H9 (cell line): ENCODE data around the gene RPP25. TPM values are rescaled to one million over a fixed set of nuclear protein-coding genes. Genes with fewer than 3 reads are reported as not detected.
A peak's percentile ranks its signal among the peaks of the same experiment; 100 is the strongest.

Source experiments
- DNase-seq: peaks from one replicate; pipeline ENCODE4 v3.0.0-alpha.2; 2017
- H2AFZ ChIP-seq: one replicate; pipeline ENCODE4 v1.6.1; 2013; ENCODE audit warnings: mild to moderate bottlenecking, low read length, control low read depth, moderate library complexity
- H2AK5ac ChIP-seq: 2 replicates; pipeline ENCODE4 v1.6.1; 2013; ENCODE audit warnings: low read length, control low read depth, mixed read lengths; ENCODE audit not compliant: insufficient read length
- H2BK120ac ChIP-seq: one replicate; pipeline ENCODE4 v1.6.1; 2013; ENCODE audit warnings: low read depth, mild to moderate bottlenecking, low read length, control low read depth, inconsistent platforms; ENCODE audit not compliant: poor library complexity, severe bottlenecking
- H2BK12ac ChIP-seq: 2 replicates; pipeline ENCODE4 v1.6.1; 2013; ENCODE audit warnings: low read length, control low read depth, mixed read lengths, low read depth; ENCODE audit not compliant: insufficient read length
- H2BK15ac ChIP-seq: 2 replicates; pipeline ENCODE4 v1.6.1; 2013; ENCODE audit warnings: low read depth, low read length, control low read depth
- H2BK20ac ChIP-seq: one replicate; pipeline ENCODE4 v1.6.1; 2013; ENCODE audit warnings: low read depth, mild to moderate bottlenecking, low read length, control low read depth, inconsistent platforms; ENCODE audit not compliant: poor library complexity, severe bottlenecking
- H2BK5ac ChIP-seq: 2 replicates; pipeline ENCODE4 v1.6.1; 2013; ENCODE audit warnings: low read length, control low read depth, mixed read lengths; ENCODE audit not compliant: insufficient read length
- H3K14ac ChIP-seq: 2 replicates; pipeline ENCODE4 v1.6.1; 2013; ENCODE audit warnings: low read length, control low read depth; ENCODE audit not compliant: insufficient read depth
- H3K18ac ChIP-seq: 2 replicates; pipeline ENCODE4 v1.6.1; 2013; ENCODE audit warnings: low read depth, mild to moderate bottlenecking, mixed read lengths, low read length, control low read depth; ENCODE audit not compliant: insufficient read length
- H3K23ac ChIP-seq: 2 replicates; pipeline ENCODE4 v1.6.1; 2013; ENCODE audit warnings: low read length, control low read depth, mixed read lengths, low read depth; ENCODE audit not compliant: insufficient read length
- H3K23me2 ChIP-seq: 2 replicates; pipeline ENCODE4 v1.6.1; 2013; ENCODE audit warnings: low read depth, mild to moderate bottlenecking, mixed read lengths, low read length, control low read depth; ENCODE audit not compliant: insufficient read length, poor library complexity, severe bottlenecking
- H3K27ac ChIP-seq: 2 replicates; pipeline ENCODE4 v1.5.1; 2013; ENCODE audit warnings: low read length, control low read depth, mixed read lengths, low read depth; ENCODE audit not compliant: insufficient read length
- H3K27me3 ChIP-seq: 2 replicates; pipeline ENCODE4 v1.6.1; 2013; ENCODE audit warnings: low read length, control low read depth, inconsistent platforms; ENCODE audit not compliant: insufficient read depth
- H3K4ac ChIP-seq: 2 replicates; pipeline ENCODE4 v1.6.1; 2013; ENCODE audit warnings: low read depth, mild to moderate bottlenecking, control low read depth, inconsistent platforms, low read length, moderate library complexity
- H3K4me1 ChIP-seq: 2 replicates; pipeline ENCODE4 v1.6.1; 2013; ENCODE audit warnings: low read length, control low read depth, inconsistent platforms; ENCODE audit not compliant: insufficient read depth
- H3K4me2 ChIP-seq: 2 replicates; pipeline ENCODE4 v1.6.1; 2013; ENCODE audit warnings: low read length, control low read depth, mixed read lengths; ENCODE audit not compliant: insufficient read length, insufficient read depth
- H3K56ac ChIP-seq: 2 replicates; pipeline ENCODE4 v1.6.1; 2013; ENCODE audit warnings: low read depth, mild to moderate bottlenecking, mixed read lengths, low read length, control low read depth; ENCODE audit not compliant: insufficient read length
- H3K79me1 ChIP-seq: 2 replicates; pipeline ENCODE4 v1.6.1; 2013; ENCODE audit warnings: low read depth, mild to moderate bottlenecking, moderate library complexity, low read length, control low read depth, inconsistent platforms; ENCODE audit not compliant: insufficient read depth, poor library complexity, severe bottlenecking
- H3K79me2 ChIP-seq: 2 replicates; pipeline ENCODE4 v1.6.1; 2013; ENCODE audit warnings: low read length, control low read depth, inconsistent platforms; ENCODE audit not compliant: insufficient read depth
- H3K9ac ChIP-seq: 2 replicates; pipeline ENCODE4 v1.6.1; 2013; ENCODE audit warnings: low read length, control low read depth, mixed read lengths; ENCODE audit not compliant: insufficient read length; ENCODE audit errors: extremely low read depth
- H3K9me3 ChIP-seq: one replicate; pipeline ENCODE4 v1.6.1; 2013; ENCODE audit warnings: low read depth, low read length, inconsistent platforms; ENCODE audit not compliant: control insufficient read depth
- H3T11ph ChIP-seq: one replicate; pipeline ENCODE4 v1.6.1; 2013; ENCODE audit warnings: mild to moderate bottlenecking, low read length, control low read depth, inconsistent platforms
- H4K20me1 ChIP-seq: one replicate; pipeline ENCODE4 v1.6.1; 2013; ENCODE audit not compliant: control insufficient read depth, insufficient read length, insufficient read depth
- H4K5ac ChIP-seq: 2 replicates; pipeline ENCODE4 v1.6.1; 2013; ENCODE audit warnings: low read depth, mild to moderate bottlenecking, mixed read lengths, low read length, control low read depth; ENCODE audit not compliant: insufficient read length
- H4K8ac ChIP-seq: replicated peaks from 2 replicates; pipeline ENCODE4 v1.6.1; 2013; ENCODE audit warnings: low read length, control low read depth, mixed read lengths, low read depth; ENCODE audit not compliant: insufficient read length
- H4K91ac ChIP-seq: 2 replicates; pipeline ENCODE4 v1.6.1; 2013; ENCODE audit warnings: low read depth, mild to moderate bottlenecking, moderate library complexity, mixed read lengths, low read length, control low read depth; ENCODE audit not compliant: insufficient read length
- H3K27ac Mint-ChIP-seq, 3 experiments: 2 replicates in 2 of 3; 3 replicates in 1 of 3; pipeline ENCODE4 v1.8.0; 2020 to 2021; ENCODE audit warnings: mixed read lengths in 3 of 3, mild to moderate bottlenecking in 1 of 3, moderate library complexity in 1 of 3
- H3K27me3 Mint-ChIP-seq: 2 replicates; pipeline ENCODE4 v1.8.0; 2021; ENCODE audit warnings: low read depth, mild to moderate bottlenecking, moderate library complexity, mixed read lengths
- H3K36me3 Mint-ChIP-seq, 3 experiments: 2 replicates in 2 of 3; 3 replicates in 1 of 3; pipeline ENCODE4 v1.8.0; 2020 to 2021; ENCODE audit warnings: low read depth in 3 of 3, mixed read lengths in 3 of 3; ENCODE audit not compliant: insufficient read depth in 1 of 3
- H3K4me1 Mint-ChIP-seq, 2 experiments: 2 replicates each; pipeline ENCODE4 v1.8.0; 2020; ENCODE audit warnings: mixed read lengths in 2 of 2
- H3K4me3 Mint-ChIP-seq, 2 experiments: 2 replicates in 1 of 2; 3 replicates in 1 of 2; pipeline ENCODE4 v1.8.0; 2020 to 2021; ENCODE audit warnings: mild to moderate bottlenecking in 2 of 2, mixed read lengths in 2 of 2, moderate library complexity in 1 of 2
- H3K9me3 Mint-ChIP-seq, 2 experiments: 2 replicates in 1 of 2; 3 replicates in 1 of 2; pipeline ENCODE4 v1.8.0; 2020; ENCODE audit warnings: mild to moderate bottlenecking in 2 of 2, mixed read lengths in 2 of 2, moderate library complexity in 1 of 2
- WGBS: extraction: QIAGEN DNeasy Blood & Tissue Kit; methylation state at CpG from one replicate; pipeline ENCODE4 v1.1.7; 2013; ENCODE audit warnings: missing lambda C conversion rate, low lambda C conversion rate, mixed read lengths; ENCODE audit not compliant: insufficient read length; ENCODE audit errors: extremely low coverage; 5-methylcytosine and 5-hydroxymethylcytosine counted together
- total RNA-seq: library from RNA; stranded (reverse); gene quantifications from 2 replicates; pipeline ENCODE4 v1.2.1, GENCODE V29; 2021
- TF ChIP-seq, protein P1 (sequence below): fragments of 200-600 bp; sonication (generic); conservative IDR thresholded peaks from 3 replicates; pipeline ENCODE4 v1.8.0; 2021; ENCODE audit warnings: antibody characterized with exemption, mild to moderate bottlenecking

RPP25 gene
- total RNA-seq, 1 experiment from 2014 or later = 12.6 TPM

DNA sequence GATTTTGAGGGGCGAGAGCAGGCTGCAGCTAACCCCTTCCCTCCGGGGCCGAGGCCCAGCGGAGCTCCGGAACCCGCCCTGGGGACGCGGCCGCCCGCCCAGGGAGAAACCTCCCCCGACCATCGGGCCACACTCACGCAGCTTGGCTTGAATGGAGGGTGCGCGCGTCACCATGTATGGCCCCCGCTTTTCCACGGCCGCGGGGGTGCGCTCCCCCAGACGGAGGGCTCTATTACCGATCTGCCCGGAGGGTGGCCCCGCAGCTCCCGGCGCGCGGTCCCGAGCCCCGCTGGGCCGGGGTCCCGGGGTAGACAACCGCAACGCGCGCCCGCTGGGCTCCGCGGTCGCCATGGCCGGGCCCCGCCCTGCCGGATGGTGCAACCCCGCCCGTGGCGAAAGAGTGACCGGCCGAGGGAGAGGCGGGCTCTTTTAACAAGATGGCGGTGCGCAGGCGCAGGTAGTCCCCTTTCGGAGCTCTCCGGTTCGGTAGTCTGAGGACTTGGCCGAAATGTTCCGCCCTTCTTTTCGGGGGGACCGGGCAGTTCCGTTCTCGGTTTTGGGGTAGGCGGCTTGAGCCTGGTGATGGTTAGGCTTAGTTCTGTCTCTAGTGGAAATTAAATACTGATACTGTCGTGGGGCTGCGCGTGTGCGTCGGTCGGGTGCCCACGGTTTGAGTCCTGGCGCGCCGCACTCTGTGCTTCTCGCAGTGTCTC lies 50.0 kb downstream of the RPP25 start, which contains the start of gene FAM219B:
Gene FAM219B (minus strand): TSS at position 402 of the 713 bp plus-strand sequence. CDS start 51 bp downstream, at position 351.
- H3K36me3 Mint-ChIP-seq = peaks cover 32 to 52% (median 51%) of the 10 kb centered on the region in 3 experiments
- WGBS = no CpG with 5 or more reads among the region's 74 CpGs
- no peak within 1 kb of the TSS for H3K27ac ChIP-seq
- no peak within 1 kb of the TSS for H3K23ac ChIP-seq
- peaks cover 19 to 20% of the 10 kb centered on the region in 2 experiments for H3K4me1 Mint-ChIP-seq
- peak; percentile 88 for DNase-seq
- H2AFZ ChIP-seq = peak within 1 kb of the TSS; percentile 26
- H4K5ac ChIP-seq = no peak within 1 kb of the TSS
- H3T11ph ChIP-seq = no peak within 1 kb of the TSS
- H2BK120ac ChIP-seq = no peak within 1 kb of the TSS
- H3K4ac ChIP-seq = no peak within 1 kb of the TSS
- no peaks in the 10 kb centered on the region for H3K27me3 Mint-ChIP-seq
- no peaks in the 10 kb centered on the region for H4K20me1 ChIP-seq
- H3K27me3 ChIP-seq = no peaks in the 10 kb centered on the region
- H4K91ac ChIP-seq = no peak within 1 kb of the TSS
- H2AK5ac ChIP-seq = no peak within 1 kb of the TSS
- H4K8ac ChIP-seq = no peak within 1 kb of the TSS
- no peak within 1 kb of the TSS for H2BK5ac ChIP-seq
- no peak within 1 kb of the TSS for H3K56ac ChIP-seq
- H3K9me3 ChIP-seq = no peaks in the 10 kb centered on the region
- peak within 1 kb of the TSS; percentile 95 to 98 for H3K4me3 Mint-ChIP-seq
- H3K27ac Mint-ChIP-seq = peak within 1 kb of the TSS; percentile 95 to 97 (median 96)
- no peaks in the 10 kb centered on the region for H3K4me1 ChIP-seq
- peak within 1 kb of the TSS; percentile 77 for H3K4me2 ChIP-seq
- H3K9ac ChIP-seq = peak within 1 kb of the TSS; percentile 60
- H3K79me2 ChIP-seq = no peaks in the 10 kb centered on the region
- no peak within 1 kb of the TSS; the same call in 1 of the 2 replicates for H2BK15ac ChIP-seq
- peak within 1 kb of the TSS; percentile 9 for H3K18ac ChIP-seq
- H3K23me2 ChIP-seq = peaks cover 9% of the 10 kb centered on the region
- H3K79me1 ChIP-seq = no peaks in the 10 kb centered on the region
- TF ChIP-seq, protein P1, sequence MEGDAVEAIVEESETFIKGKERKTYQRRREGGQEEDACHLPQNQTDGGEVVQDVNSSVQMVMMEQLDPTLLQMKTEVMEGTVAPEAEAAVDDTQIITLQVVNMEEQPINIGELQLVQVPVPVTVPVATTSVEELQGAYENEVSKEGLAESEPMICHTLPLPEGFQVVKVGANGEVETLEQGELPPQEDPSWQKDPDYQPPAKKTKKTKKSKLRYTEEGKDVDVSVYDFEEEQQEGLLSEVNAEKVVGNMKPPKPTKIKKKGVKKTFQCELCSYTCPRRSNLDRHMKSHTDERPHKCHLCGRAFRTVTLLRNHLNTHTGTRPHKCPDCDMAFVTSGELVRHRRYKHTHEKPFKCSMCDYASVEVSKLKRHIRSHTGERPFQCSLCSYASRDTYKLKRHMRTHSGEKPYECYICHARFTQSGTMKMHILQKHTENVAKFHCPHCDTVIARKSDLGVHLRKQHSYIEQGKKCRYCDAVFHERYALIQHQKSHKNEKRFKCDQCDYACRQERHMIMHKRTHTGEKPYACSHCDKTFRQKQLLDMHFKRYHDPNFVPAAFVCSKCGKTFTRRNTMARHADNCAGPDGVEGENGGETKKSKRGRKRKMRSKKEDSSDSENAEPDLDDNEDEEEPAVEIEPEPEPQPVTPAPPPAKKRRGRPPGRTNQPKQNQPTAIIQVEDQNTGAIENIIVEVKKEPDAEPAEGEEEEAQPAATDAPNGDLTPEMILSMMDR = no peak
- H3K9me3 Mint-ChIP-seq = peaks cover 0 to 5% of the 10 kb centered on the region in 2 experiments; a peak in 1 of 5 replicates
- no peak within 1 kb of the TSS for H2BK20ac ChIP-seq
- no peak within 1 kb of the TSS for H2BK12ac ChIP-seq
- peak within 1 kb of the TSS; percentile 68 for H3K14ac ChIP-seq
